Lower lobe of right lung (tissue), 2 donors: Measurements from ENCODE around the gene TICRR. TPM values are rescaled to one million over a fixed set of nuclear protein-coding genes. Genes with fewer than 3 reads are reported as not detected.

Experiments used
- ATAC-seq, 2 donors: fragments of 200-7000 bp; cut with Tn5 transposase; one replicate each; pipeline ENCODE4 v1.9.1; 2020 to 2022; ENCODE audit warnings: mild to moderate bottlenecking in 2 of 2, moderate library complexity in 2 of 2
- DNase-seq: peaks from one replicate; pipeline ENCODE4 v3.0.0-alpha.2; 2020
- H3K27ac ChIP-seq: fragments of 200-600 bp; one replicate; pipeline ENCODE4 v1.8.0; 2022
- H3K27me3 ChIP-seq: fragments of 200-600 bp; one replicate; pipeline ENCODE4 v1.8.0; 2022; ENCODE audit warnings: low read depth
- H3K36me3 ChIP-seq: fragments of 200-600 bp; one replicate; pipeline ENCODE4 v1.8.0; 2022; ENCODE audit warnings: mild to moderate bottlenecking
- H3K4me1 ChIP-seq: fragments of 200-600 bp; one replicate; pipeline ENCODE4 v1.8.0; 2022
- H3K4me3 ChIP-seq: fragments of 200-600 bp; one replicate; pipeline ENCODE4 v1.8.0; 2022; ENCODE audit warnings: mild to moderate bottlenecking
- H3K9me3 ChIP-seq: fragments of 200-600 bp; one replicate; pipeline ENCODE4 v1.8.0; 2022
- intact Hi-C: fragments of 100-400 bp; cut with DNase I; formaldehyde crosslinking; loops from one replicate; pipeline ENCODE4 v1.11.0; 2022
- total RNA-seq: library from RNA; stranded (reverse); fragmentation: NEBNext Ultra II Directional; extraction: Animal tissue kit (Norgen Biotek cat#: 25700); gene quantifications from one replicate; pipeline ENCODE4 v1.2.1, GENCODE V29; 2021
- TF ChIP-seq, protein P1 (sequence below): fragments of 200-600 bp; IDR thresholded peaks from one replicate; pipeline ENCODE4 v1.8.0; 2022; ENCODE audit warnings: antibody characterized with exemption, mild to moderate bottlenecking
- donor health status: DM: no; HTN: yes; CAD: no; lungs with severe emphysema.

TICRR gene
- total RNA-seq, 1 donor from 2014 or later, result 0.32 TPM

- TF ChIP-seq, protein P1, sequence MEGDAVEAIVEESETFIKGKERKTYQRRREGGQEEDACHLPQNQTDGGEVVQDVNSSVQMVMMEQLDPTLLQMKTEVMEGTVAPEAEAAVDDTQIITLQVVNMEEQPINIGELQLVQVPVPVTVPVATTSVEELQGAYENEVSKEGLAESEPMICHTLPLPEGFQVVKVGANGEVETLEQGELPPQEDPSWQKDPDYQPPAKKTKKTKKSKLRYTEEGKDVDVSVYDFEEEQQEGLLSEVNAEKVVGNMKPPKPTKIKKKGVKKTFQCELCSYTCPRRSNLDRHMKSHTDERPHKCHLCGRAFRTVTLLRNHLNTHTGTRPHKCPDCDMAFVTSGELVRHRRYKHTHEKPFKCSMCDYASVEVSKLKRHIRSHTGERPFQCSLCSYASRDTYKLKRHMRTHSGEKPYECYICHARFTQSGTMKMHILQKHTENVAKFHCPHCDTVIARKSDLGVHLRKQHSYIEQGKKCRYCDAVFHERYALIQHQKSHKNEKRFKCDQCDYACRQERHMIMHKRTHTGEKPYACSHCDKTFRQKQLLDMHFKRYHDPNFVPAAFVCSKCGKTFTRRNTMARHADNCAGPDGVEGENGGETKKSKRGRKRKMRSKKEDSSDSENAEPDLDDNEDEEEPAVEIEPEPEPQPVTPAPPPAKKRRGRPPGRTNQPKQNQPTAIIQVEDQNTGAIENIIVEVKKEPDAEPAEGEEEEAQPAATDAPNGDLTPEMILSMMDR, result no peak
- intact Hi-C loops, result no loop called here
- no peaks in the 10 kb centered on the region for H3K27me3 ChIP-seq
- H3K9me3 ChIP-seq, result no peaks in the 10 kb centered on the region
- H3K4me3 ChIP-seq, result no peak overlapping the region
- ATAC-seq (no peak), DNase-seq (no peak)
- H3K4me1 ChIP-seq, result no peaks in the 10 kb centered on the region
- no peak overlapping the region for H3K27ac ChIP-seq
- H3K36me3 ChIP-seq, result peaks cover 28% of the 10 kb centered on the region
Measured at GRCh38 chr15:89627256-89627970, 52.1 kb downstream of the TICRR start.

GRCh38 chr15:89628301-89628700 is 53.0 kb downstream of the TICRR start:
- H3K4me3 ChIP-seq, result no peak overlapping the region

DNA sequence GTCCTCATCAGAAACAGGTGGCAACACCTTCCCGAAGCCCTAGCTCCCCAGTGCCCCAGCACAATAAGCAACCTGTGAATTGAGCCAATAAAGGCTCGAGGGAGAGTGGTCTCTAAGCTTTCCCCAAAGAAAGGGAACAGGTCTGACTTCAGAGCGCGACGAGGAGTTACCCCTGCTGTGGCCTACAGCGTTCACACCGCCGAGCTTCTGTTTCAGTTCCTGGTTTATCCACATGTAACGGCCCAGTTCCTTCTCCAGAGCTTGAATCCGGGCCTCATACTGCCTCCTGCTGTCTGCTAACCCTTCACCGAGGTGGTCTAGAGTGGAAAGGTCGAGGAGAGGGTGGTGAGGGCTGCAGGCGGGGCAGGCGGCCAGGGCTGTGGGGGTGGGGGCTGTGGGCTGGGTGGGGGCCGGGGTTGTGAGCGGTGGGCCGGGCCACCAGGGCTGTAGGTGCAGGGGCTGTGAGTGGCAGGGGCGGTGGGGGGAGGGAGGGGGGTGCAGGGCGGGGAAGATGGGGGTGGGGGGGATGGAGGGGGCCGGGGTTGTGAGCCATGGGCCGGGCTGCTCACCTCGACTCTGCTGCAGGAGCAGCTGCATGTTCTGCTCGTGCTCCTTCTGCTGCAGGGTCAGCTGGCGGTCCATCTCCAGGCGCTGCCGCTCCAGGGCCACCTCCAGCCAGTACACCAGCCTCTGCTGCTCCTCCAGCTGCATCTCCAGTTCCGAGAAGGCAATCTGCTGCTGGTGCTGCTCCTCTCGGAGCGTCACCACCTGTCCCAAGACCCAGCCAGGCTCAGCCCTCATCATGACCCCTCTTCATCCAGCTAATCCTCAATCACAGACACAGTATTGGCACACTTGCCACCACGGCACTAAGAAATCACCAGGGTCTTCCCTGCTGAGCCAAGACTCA is 53.8 kb downstream of the TICRR start:
- intact Hi-C loops, result no loop called here
- ATAC-seq (no peak), DNase-seq (no peak)
- no peak overlapping the region for H3K4me3 ChIP-seq
- TF ChIP-seq, protein P1, result no peak
- H3K9me3 ChIP-seq, result no peaks in the 10 kb centered on the region
- no peaks in the 10 kb centered on the region for H3K27me3 ChIP-seq
- no peak overlapping the region for H3K27ac ChIP-seq
- H3K36me3 ChIP-seq, result peaks cover 28% of the 10 kb centered on the region
- H3K4me1 ChIP-seq, result no peaks in the 10 kb centered on the region

More at GRCh38 chr15:89628301-89628700, 53.0 kb downstream of the TICRR start:
- DNase-seq (no peak), ATAC-seq (no peak)
- H3K4me1 ChIP-seq, result no peaks in the 10 kb centered on the region
- TF ChIP-seq, protein P1, result no peak
- intact Hi-C loops, result no loop called here
- H3K27ac ChIP-seq, result no peak overlapping the region
- H3K9me3 ChIP-seq, result no peaks in the 10 kb centered on the region
- peaks cover 28% of the 10 kb centered on the region for H3K36me3 ChIP-seq
- H3K27me3 ChIP-seq, result no peaks in the 10 kb centered on the region

GRCh38 chr15:89629829-89630228 is 54.6 kb downstream of the TICRR start:
- no peaks in the 10 kb centered on the region for H3K27me3 ChIP-seq
- TF ChIP-seq, protein P1, result no peak
- peaks cover 28% of the 10 kb centered on the region for H3K36me3 ChIP-seq
- no peak overlapping the region for H3K4me3 ChIP-seq
- no peak overlapping the region for H3K27ac ChIP-seq
- DNase-seq (no peak), ATAC-seq (no peak)
- intact Hi-C loops, result no loop called here
- H3K9me3 ChIP-seq, result no peaks in the 10 kb centered on the region
- H3K4me1 ChIP-seq, result no peaks in the 10 kb centered on the region

DNA sequence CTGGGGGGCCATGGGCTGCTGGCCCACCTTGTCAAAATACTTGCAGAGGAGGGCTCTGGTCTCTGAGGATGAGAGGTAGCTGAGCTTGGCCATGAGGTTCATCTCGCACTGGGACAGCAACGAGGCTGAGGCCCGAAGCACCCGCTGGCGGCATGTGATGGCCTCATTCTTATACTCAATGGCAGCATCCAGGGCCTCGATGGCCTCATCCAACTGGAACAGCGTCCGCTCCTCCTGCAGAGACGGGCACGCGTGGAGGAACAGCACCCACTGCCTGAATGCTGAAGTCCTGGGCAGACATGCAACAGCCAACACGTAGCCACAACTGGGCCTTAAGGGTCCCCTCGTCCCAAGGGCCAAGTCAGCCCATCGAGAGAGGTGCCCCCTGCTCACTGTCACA is 55.0 kb downstream of the TICRR start:
- TF ChIP-seq, protein P1, result no peak
- intact Hi-C loops, result no loop called here
- no peak for DNase-seq
- ATAC-seq, result no peak
- Histone ChIP-seq H3K4me3 (no peak overlapping the region), H3K27ac (no peak overlapping the region), H3K36me3 (peaks cover 28% of the 10 kb centered on the region), H3K9me3 (no peaks in the 10 kb centered on the region), H3K27me3 (no peaks in the 10 kb centered on the region), H3K4me1 (no peaks in the 10 kb centered on the region)
